Effector CD4-positive, alpha-beta T cell (primary cell): ENCODE results near the gene ANKRD44.

Experiments used
- DNase-seq: peaks from one replicate; pipeline ENCODE4 v3.0.0-alpha.2; 2020

Gene ANKRD44

GRCh38 chr2:197137826-197138477 is 172.6 kb downstream of the ANKRD44 start:
- no peak for DNase-seq

DNA sequence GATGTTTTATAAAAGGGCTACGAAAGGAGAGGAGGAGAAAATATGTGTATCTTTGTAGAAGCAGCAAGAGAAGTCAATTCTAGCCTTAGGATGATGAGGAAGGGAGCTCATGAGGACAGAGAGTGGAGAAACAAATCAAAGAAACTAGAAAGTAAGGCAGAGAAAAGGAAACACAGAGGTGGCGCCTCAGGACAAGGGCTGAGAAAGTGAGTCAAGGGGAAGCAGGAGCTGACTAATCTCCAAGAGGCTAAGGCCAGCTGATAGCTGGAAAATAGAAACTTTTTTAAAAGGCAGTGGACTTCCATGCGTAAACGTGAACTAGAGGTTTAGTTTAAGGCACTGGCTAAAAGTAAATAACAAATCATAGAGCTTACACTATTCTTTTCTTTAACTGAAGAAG is 173.3 kb downstream of the ANKRD44 start:
- no peak for DNase-seq

DNA sequence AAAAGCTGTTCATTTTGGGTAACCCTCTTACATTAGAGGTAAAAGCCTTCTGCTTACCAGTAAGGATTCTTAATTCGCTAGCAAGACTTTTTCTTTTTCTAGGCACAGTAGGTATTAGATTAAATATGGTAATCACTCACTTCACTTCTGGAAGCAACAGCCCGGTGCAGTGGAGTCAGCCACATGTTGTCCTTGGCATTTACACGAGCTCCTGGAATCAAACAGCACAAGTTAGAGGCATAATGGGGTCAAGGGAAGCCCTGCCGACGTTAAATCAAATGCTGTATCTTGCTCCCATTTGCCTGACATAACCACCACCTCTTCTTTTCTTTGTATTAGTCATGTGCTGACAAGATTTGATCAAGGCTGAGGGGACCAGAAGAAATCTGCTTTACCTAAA is 174.1 kb downstream of the ANKRD44 start:
- no peak for DNase-seq

- DNase-seq: no peak
These were observed 174.8 kb downstream of the ANKRD44 start for GRCh38 chr2:197135806-197136205.

GRCh38 chr2:197134206-197134605 is 176.4 kb downstream of the ANKRD44 start:
- no peak for DNase-seq

DNA sequence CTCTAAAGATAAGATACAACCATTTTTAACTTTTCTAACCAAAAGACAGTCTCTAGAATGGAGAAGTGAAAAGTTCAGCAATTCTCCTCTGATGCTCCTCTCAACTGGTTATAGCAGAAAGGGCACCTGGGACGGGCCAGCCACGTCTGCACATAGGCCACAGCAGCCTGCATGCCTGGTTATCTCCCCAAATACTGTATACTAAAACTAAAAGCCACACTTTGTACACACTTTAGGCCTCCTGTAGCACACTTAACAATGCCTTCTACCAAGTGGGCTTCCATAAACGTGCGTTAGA is 179.1 kb downstream of the ANKRD44 start:
- DNase-seq: no peak

- no peak for DNase-seq
These were observed 180.3 kb downstream of the ANKRD44 start for GRCh38 chr2:197130318-197130717.

- DNase-seq: no peak
These were observed 181.7 kb downstream of the ANKRD44 start for GRCh38 chr2:197128897-197129296.

DNA sequence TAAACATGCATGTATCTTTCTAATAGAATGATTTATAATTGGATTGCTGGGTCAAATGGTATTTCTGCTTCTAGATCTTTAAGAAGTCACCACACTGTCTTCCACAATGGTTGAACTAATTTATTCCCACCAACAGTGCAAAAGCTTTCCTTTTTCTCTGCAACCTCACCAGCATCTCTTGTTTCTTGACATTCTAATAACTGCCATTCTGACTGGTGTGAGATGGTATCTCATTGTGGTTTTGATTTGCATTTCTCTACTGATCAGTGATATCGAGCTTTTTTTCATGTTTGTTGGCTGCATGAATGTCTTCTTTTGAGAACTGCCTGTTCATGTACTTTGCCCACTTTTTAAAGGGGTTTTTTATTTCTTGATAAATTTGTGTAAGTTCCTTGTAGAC is 182.5 kb downstream of the ANKRD44 start:
- DNase-seq: no peak

- no peak for DNase-seq
These were observed 183.8 kb downstream of the ANKRD44 start for GRCh38 chr2:197126630-197127352.

DNA sequence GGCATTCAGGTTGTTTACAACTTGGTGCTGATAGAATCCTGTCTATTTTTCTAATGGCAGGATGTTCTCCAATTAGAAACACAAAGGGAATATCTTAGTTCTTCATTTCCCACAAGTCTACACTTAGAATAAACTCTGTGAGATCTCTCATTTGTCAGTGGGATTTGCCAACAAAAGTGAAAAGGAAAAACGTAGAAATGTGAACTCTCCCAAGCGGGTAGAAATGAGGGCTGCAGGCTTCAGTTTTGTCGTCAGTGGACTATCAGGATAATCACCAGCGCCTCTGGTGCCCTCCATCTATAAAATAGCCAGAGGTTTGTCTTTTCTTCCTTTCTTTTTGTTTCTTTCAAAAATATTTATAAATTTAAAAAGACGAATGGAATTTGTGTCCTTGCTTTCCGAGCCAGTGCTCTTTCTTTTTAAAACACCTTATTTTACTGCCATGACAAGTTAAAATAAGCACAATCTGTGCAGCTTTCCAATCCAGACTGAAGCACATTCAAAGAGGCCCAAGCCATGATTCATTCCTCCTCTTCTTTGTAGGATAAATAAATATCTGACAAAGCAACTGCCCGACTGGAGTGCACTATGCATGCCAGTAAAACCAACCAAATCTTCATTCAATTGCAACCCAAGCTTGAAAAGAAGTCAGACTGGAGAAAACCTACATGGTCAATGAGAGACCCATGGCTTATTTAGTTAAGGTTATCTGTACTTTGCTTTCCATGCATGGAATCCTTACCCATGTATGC is 185.8 kb downstream of the ANKRD44 start:
- no peak for DNase-seq

GRCh38 chr2:197122821-197123220 is 187.8 kb downstream of the ANKRD44 start:
- DNase-seq: no peak

DNA sequence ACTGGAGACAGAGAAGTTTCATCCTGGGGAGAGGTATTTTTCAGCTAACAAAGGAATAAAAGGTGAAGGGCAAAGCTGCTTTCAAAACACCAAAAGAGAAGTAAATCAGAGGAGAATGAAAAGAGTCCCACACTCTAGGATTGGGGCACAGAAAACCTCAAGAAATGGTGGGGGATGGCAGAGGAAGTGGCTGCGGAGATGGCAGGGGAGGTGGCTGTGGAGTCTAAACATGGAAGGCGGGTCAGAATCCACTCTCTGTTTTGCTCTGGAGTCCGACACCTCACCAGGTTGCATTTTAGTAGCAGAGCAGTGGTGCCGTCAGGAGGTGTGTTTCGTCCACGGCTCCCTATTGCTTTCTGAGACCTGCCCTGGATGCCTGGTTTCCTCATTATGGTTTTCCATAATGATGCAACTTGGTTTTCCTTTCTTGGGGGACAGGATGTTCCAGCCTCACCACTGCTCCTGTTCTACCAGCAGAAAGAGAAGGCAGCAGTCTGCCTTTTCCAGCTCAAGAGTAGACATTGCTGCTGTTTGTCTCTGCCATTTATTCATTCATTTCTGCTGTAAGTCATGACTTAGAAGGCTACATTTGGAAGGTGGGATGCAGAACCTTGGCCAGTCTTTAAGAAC is 188.7 kb downstream of the ANKRD44 start:
- no peak for DNase-seq

GRCh38 chr2:197121255-197121654 is 189.3 kb downstream of the ANKRD44 start:
- no peak for DNase-seq

GRCh38 chr2:197116306-197116879 is 194.2 kb downstream of the ANKRD44 start:
- no peak for DNase-seq

DNA sequence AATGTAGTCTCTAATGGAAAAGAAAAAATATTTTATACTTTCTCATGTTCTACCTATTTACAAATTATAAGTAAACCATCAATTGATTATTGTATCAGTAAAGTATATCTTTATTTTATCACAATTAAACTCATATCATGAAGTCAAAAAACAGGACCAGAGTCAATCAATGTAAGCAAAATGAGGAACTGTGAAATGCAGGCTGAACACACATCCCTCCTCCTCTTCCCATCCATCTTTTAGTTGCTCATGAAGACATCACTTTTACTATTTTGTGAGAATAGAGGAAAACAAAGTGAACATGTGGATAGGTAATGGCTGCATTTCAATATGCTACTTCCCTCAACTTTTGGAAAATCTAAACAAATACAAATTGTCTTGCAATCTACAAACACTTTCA is 195.3 kb downstream of the ANKRD44 start:
- DNase-seq: no peak

GRCh38 chr2:197113275-197113711 is 197.3 kb downstream of the ANKRD44 start:
- no peak for DNase-seq

GRCh38 chr2:197109326-197109725 is 201.3 kb downstream of the ANKRD44 start:
- no peak for DNase-seq

DNA sequence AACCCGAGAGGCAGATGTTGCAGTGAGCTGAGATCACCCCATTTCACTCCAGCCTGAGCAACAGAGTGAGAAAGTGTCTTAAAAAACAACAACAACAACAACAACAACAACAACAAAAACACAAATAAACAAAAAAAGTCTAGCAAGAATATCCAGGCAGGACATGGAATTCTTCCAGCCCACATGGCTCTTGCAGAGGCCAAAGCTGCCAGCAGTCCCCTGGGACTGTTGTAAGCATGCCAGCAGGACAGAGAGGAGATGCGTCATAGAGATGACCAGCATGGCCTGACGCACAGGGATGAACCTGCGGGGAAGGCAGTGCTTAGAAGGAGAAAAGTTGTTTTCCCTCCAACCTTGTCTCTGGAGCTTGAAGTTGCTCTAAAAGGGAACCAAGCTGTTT is 201.8 kb downstream of the ANKRD44 start:
- DNase-seq: no peak

- DNase-seq: no peak
These were observed 203.0 kb downstream of the ANKRD44 start for GRCh38 chr2:197107291-197108269.

- no peak for DNase-seq
These were observed 207.2 kb downstream of the ANKRD44 start for GRCh38 chr2:197103363-197103762.

- no peak for DNase-seq
These were observed 208.3 kb downstream of the ANKRD44 start for GRCh38 chr2:197102231-197102630.
